Neutrophil (primary cell): ENCODE results near the gene GIPC2.

ENCODE experiments used
- H3K27ac ChIP-seq: fragments of 200-600 bp; sonication (generic); 2 replicates; pipeline ENCODE4 v1.5.1; 2016; ENCODE audit warnings: mild to moderate bottlenecking, moderate library complexity
- H3K27me3 ChIP-seq: fragments of 200-600 bp; sonication (generic); 2 replicates; pipeline ENCODE4 v1.6.0; 2016; ENCODE audit warnings: mild to moderate bottlenecking
- H3K36me3 ChIP-seq: fragments of 200-600 bp; sonication (generic); 2 replicates; pipeline ENCODE4 v1.5.1; 2017
- H3K4me1 ChIP-seq, 2 experiments: fragments of 200-600 bp in 1 of 2; sonication (generic) in 1 of 2; 1 replicate in 1 of 2; 2 replicates in 1 of 2; pipeline versions ENCODE4 v1.5.1 to v1.6.1; 2013 to 2016; ENCODE audit warnings: low read depth in 1 of 2, low read length in 1 of 2, mild to moderate bottlenecking in 1 of 2, moderate library complexity in 1 of 2; ENCODE audit not compliant: control insufficient read depth in 1 of 2, insufficient read depth in 1 of 2
- H3K4me3 ChIP-seq, 2 experiments: fragments of 200-600 bp in 1 of 2; sonication (generic) in 1 of 2; 1 replicate in 1 of 2; 2 replicates in 1 of 2; pipeline ENCODE4 v1.5.1; 2013 to 2016; ENCODE audit warnings: low read depth in 1 of 2, low read length in 1 of 2, mild to moderate bottlenecking in 1 of 2, moderate library complexity in 1 of 2
- H3K9me3 ChIP-seq: fragments of 200-600 bp; sonication (generic); 2 replicates; pipeline ENCODE4 v1.5.1; 2016
- TF ChIP-seq, protein P1 (sequence below): fragments of 200-600 bp; sonication (generic); IDR thresholded peaks from 2 replicates; pipeline ENCODE4 v1.5.1; 2016; ENCODE audit warnings: antibody characterized with exemption

Gene GIPC2

DNA sequence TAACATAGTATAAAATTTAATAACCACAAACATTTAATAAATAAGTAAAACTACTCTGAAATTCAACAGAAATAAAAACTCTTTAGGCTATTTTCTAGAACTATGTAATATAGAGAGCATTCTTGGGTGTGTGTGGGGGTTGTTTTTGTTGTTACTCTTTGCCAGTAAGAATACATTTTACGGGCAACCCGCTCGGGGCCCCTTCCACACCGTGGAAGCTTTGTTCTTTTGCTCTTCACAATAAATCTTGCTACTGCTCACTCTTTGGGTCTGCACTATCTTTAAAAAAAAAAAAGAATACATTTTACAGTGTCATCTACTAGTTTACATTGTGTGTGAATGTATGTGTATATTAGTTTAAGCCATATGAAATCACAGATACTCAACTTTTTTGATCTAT lies 16.0 kb upstream of the GIPC2 start:
- Histone ChIP-seq H3K9me3 (no peaks in the 10 kb centered on the region), H3K27me3 (peaks cover 4% of the 10 kb centered on the region), H3K27ac (no peak overlapping the region), H3K4me1 (no peaks in the 10 kb centered on the region), H3K36me3 (no peaks in the 10 kb centered on the region), H3K4me3 (no peak overlapping the region)
- TF ChIP-seq, protein P1, sequence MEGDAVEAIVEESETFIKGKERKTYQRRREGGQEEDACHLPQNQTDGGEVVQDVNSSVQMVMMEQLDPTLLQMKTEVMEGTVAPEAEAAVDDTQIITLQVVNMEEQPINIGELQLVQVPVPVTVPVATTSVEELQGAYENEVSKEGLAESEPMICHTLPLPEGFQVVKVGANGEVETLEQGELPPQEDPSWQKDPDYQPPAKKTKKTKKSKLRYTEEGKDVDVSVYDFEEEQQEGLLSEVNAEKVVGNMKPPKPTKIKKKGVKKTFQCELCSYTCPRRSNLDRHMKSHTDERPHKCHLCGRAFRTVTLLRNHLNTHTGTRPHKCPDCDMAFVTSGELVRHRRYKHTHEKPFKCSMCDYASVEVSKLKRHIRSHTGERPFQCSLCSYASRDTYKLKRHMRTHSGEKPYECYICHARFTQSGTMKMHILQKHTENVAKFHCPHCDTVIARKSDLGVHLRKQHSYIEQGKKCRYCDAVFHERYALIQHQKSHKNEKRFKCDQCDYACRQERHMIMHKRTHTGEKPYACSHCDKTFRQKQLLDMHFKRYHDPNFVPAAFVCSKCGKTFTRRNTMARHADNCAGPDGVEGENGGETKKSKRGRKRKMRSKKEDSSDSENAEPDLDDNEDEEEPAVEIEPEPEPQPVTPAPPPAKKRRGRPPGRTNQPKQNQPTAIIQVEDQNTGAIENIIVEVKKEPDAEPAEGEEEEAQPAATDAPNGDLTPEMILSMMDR: no peak

- Histone ChIP-seq H3K9me3 (no peaks in the 10 kb centered on the region), H3K4me1 (no peaks in the 10 kb centered on the region), H3K4me3 (no peak overlapping the region), H3K36me3 (no peaks in the 10 kb centered on the region), H3K27ac (no peak overlapping the region), H3K27me3 (peaks cover 4% of the 10 kb centered on the region)
- TF ChIP-seq, protein P1: no peak
Observed at GRCh38 chr1:78032996-78033796, 12.6 kb upstream of the GIPC2 start.

GRCh38 chr1:78033797-78034172 lies 12.0 kb upstream of the GIPC2 start:
- H3K27me3 ChIP-seq: peaks cover 4% of the 10 kb centered on the region
- TF ChIP-seq, protein P1: no peak

DNA sequence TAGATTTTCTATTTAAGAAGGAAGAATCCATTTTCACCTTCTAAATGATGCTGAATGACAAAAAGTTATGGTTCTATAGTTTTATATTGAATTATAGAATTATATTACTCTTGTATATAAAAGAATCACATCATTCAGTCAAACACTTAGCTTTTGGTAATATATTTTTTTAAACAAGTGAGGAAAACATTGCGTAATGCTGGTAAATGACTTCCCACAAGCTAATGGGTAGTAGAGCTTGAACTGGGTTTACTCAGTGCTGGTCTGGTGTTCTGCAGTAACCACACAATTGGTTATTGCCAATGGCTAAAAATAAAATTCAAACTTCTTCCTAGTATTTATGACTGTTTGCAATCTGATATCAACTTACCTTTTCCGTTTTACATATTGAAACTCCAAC lies 10.6 kb upstream of the GIPC2 start:
- no peaks in the 10 kb centered on the region for H3K36me3 ChIP-seq
- H3K27me3 ChIP-seq: peaks cover 4% of the 10 kb centered on the region
- H3K27ac ChIP-seq: no peak overlapping the region
- no peaks in the 10 kb centered on the region for H3K4me1 ChIP-seq
- TF ChIP-seq, protein P1: no peak
- H3K9me3 ChIP-seq: no peaks in the 10 kb centered on the region
- H3K4me3 ChIP-seq: no peak overlapping the region

More at GRCh38 chr1:78033797-78034172, 12.0 kb upstream of the GIPC2 start:
- H3K4me3 ChIP-seq: no peak overlapping the region
- no peaks in the 10 kb centered on the region for H3K9me3 ChIP-seq
- no peak overlapping the region for H3K27ac ChIP-seq
- no peaks in the 10 kb centered on the region for H3K36me3 ChIP-seq
- H3K4me1 ChIP-seq: no peaks in the 10 kb centered on the region

DNA sequence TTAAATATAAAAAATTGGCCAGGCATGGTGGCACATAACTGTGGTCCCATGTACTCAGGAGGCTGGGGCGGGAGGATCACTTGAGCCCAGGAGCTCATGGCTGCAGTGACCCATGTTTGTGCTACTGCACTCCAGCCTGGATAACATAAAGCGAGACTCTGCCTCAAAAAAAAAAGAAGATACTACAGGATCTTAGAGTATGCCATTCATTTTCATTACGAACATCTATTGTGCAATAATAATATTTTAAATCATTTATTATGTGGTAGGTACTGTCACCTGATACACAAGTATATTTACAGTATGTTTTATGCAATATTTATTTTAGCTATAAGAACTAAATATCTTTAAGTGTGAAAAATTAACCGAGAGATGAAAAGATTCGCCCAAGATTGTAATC lies 9.3 kb upstream of the GIPC2 start:
- TF ChIP-seq, protein P1: no peak
- H3K27ac ChIP-seq: no peak overlapping the region
- no peaks in the 10 kb centered on the region for H3K9me3 ChIP-seq
- no peaks in the 10 kb centered on the region for H3K36me3 ChIP-seq
- no peak overlapping the region for H3K4me3 ChIP-seq
- no peaks in the 10 kb centered on the region for H3K27me3 ChIP-seq
- H3K4me1 ChIP-seq: no peaks in the 10 kb centered on the region
